NB4 (cell line): ENCODE measurements around the gene SCD5.

ENCODE experiments used
- CTCF ChIP-seq: IDR thresholded peaks from one replicate; pipeline ENCODE4 v1.5.1; 2012; ENCODE audit warnings: low read depth, low read length
- POLR2A ChIP-seq: IDR thresholded peaks from 2 replicates; pipeline ENCODE4 v1.6.1; 2011; ENCODE audit warnings: mild to moderate bottlenecking; ENCODE audit not compliant: insufficient read length; ENCODE audit errors: extremely low read depth

- no peak for TF ChIP-seq CTCF
- TF ChIP-seq POLR2A: no peak
Measured at GRCh38 chr4:82704156-82704555, 94.4 kb downstream of the SCD5 start.
